ENCODE measurements around the gene GABRB2.

GABRB2 gene

DNA sequence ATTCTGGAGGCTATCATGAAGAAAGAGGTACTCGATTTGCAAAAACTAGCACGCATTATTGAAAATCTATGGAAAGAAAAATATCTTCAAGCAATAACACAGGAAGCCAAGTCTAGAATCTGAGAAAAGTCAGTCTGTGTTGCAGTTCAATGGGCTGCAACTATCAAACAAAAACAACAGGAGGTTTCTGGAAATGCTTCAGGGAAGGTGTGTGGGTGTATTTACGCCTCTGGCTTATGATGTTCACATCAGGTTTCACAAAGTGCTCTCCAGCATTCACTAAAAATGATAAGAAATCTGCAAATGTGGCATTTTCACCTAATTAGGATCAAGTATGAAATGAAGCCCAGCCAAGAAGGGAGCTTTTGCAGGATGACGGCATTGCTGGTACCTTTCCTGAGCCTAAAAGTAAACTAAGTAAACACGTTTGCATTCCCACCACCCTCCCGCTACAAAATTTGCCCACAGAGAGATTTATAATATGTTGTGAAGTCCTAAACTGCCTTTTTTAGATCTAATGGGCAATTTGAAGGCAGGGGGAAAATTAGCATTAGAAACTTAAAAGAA is 146.4 kb downstream of the GABRB2 start:
- in situ Hi-C loops (cut with HindIII; ENCODE audit: low pct_ligation_motif_present, low sequenced_read_pairs) = no loop called here
- Histone ChIP-seq H3K27me3 (replicated peaks) (no peaks in the 10 kb centered on the region), H3K36me3 (replicated peaks) (no peaks in the 10 kb centered on the region), H3K4me3 (ENCODE audit: low read depth, low read length) (no peak overlapping the region), H3K27ac (no peak overlapping the region)
- no peak for DNase-seq
- TF ChIP-seq, protein P1, sequence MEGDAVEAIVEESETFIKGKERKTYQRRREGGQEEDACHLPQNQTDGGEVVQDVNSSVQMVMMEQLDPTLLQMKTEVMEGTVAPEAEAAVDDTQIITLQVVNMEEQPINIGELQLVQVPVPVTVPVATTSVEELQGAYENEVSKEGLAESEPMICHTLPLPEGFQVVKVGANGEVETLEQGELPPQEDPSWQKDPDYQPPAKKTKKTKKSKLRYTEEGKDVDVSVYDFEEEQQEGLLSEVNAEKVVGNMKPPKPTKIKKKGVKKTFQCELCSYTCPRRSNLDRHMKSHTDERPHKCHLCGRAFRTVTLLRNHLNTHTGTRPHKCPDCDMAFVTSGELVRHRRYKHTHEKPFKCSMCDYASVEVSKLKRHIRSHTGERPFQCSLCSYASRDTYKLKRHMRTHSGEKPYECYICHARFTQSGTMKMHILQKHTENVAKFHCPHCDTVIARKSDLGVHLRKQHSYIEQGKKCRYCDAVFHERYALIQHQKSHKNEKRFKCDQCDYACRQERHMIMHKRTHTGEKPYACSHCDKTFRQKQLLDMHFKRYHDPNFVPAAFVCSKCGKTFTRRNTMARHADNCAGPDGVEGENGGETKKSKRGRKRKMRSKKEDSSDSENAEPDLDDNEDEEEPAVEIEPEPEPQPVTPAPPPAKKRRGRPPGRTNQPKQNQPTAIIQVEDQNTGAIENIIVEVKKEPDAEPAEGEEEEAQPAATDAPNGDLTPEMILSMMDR (IDR thresholded peaks at IDR 0.05; ENCODE audit: low read depth, low read length, missing control alignments) = no peak

DNA sequence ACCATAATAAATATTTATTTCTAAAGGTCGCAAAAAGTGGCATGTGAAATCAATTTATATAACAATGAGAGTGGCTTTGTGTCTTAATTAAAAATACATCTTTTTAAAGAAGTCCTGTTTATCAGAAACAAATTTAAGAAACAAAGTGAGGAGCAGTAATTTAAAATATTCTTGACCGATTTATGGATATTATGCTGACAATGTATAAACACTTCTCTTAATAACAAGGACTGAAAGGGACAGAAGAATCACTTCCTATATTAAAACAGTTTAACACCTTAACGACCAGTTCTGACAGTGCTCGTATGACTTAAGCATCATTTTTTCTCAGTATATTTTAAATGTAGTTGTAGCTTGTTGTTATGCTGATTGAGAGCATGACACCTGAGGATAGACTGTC is 149.1 kb downstream of the GABRB2 start:
- Histone ChIP-seq H3K27me3 (replicated peaks) (no peaks in the 10 kb centered on the region), H3K36me3 (replicated peaks) (no peaks in the 10 kb centered on the region), H3K4me3 (ENCODE audit: low read depth, low read length) (no peak overlapping the region), H3K27ac (no peak overlapping the region)
- in situ Hi-C loops (cut with HindIII; ENCODE audit: low pct_ligation_motif_present, low sequenced_read_pairs) = no loop called here
- DNase-seq = no peak
- TF ChIP-seq, protein P1 (IDR thresholded peaks at IDR 0.05; ENCODE audit: low read depth, low read length, missing control alignments) = no peak

DNA sequence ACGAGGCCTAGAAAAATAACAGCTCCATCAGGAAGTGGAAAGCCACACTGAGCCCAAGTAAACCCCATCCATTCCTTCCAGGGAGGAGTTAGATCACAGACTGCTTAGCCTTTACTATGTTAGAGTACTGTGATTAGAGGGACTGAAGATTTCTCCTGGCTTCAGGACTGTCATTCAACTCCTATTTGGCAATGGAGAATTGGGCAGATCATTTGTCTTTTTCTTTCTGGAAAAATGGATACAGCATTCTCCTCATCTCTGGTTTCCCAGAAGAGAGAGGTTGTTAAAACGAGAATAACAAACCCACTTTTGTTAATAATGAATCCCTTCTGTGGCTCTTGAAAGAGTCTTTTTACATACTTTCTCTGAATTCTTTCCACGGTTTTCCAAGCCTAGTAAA is 150.4 kb downstream of the GABRB2 start:
- in situ Hi-C loops (cut with HindIII; ENCODE audit: low pct_ligation_motif_present, low sequenced_read_pairs) = no loop called here

DNA sequence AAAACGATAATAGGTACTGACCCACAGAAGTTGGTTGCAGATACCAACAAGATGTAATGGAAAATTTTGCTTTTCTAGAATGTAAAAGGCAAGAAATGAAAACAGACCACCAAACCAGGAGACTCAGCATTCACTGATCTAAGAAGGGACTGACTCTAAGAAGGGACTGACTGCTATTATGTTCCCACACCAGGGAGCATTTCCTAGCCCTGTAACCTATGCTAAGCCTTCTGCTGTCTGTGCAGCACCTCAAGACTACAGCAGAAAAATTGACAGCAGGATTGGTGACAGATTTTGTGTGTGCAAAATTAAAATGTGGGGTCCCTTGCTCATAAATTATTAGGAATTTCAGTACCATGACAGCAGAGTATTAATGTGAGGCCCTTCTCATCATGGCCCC is 154.8 kb downstream of the GABRB2 start:
- TF ChIP-seq, protein P1 (IDR thresholded peaks at IDR 0.05; ENCODE audit: low read depth, low read length, missing control alignments) = no peak
- H3K4me3 ChIP-seq (ENCODE audit: low read depth, low read length) = no peak overlapping the region
- H3K27me3 ChIP-seq (replicated peaks) = no peaks in the 10 kb centered on the region
- H3K36me3 ChIP-seq (replicated peaks) = no peaks in the 10 kb centered on the region
- in situ Hi-C loops (cut with HindIII; ENCODE audit: low pct_ligation_motif_present, low sequenced_read_pairs) = no loop called here
- H3K27ac ChIP-seq = no peak overlapping the region
- DNase-seq = no peak

More for the DNA sequence above, 150.4 kb downstream of the GABRB2 start:
- Histone ChIP-seq H3K36me3 (replicated peaks) (no peaks in the 10 kb centered on the region), H3K27me3 (replicated peaks) (no peaks in the 10 kb centered on the region), H3K4me3 (ENCODE audit: low read depth, low read length) (no peak overlapping the region), H3K27ac (no peak overlapping the region)
- TF ChIP-seq, protein P1 (IDR thresholded peaks at IDR 0.05; ENCODE audit: low read depth, low read length, missing control alignments) = no peak
- no peak for DNase-seq

DNA sequence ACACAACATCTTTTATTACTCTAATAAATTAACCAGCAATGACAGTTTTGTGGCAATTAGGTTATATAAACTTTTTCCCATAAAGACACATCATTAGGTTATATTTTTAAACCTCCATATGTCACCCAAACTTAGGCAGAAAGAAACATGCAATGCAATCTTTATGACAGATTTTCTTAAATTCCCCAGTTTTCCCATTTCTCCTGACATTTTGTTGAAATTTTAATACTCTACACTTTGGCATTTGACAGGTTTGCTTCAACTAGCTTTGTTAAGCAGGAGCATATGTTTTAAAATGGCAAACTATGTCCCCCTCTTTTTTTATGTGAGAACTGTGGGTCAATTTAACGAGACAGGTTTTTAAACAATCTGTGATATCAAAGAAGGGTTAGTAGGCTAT is 155.5 kb downstream of the GABRB2 start:
- Histone ChIP-seq H3K27ac (no peak overlapping the region), H3K36me3 (replicated peaks) (no peaks in the 10 kb centered on the region), H3K4me3 (ENCODE audit: low read depth, low read length) (no peak overlapping the region), H3K27me3 (replicated peaks) (no peaks in the 10 kb centered on the region)
- no peak for DNase-seq
- in situ Hi-C loops (cut with HindIII; ENCODE audit: low pct_ligation_motif_present, low sequenced_read_pairs) = no loop called here
- TF ChIP-seq, protein P1 (IDR thresholded peaks at IDR 0.05; ENCODE audit: low read depth, low read length, missing control alignments) = no peak

DNA sequence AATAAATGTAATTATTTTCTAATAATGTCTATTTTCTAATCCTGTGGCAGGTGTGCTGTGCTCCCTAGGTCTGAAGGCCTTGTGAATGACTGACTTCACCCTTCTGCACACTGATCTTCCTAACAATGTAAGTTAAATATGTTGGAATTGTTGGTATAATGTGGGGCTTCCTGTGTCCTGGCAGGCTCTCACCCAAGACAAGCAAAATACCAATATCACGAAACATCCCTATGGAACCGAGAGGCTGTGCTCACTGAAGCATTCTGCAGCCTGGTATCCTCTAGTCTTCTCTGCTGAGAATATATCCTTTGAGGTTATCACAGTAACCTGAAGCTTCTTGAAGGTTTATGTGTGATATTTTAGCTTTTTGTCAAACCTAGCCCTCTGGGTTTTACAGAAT is 159.4 kb downstream of the GABRB2 start:
- Histone ChIP-seq H3K36me3 (replicated peaks) (no peaks in the 10 kb centered on the region), H3K4me3 (ENCODE audit: low read depth, low read length) (no peak overlapping the region), H3K27me3 (replicated peaks) (no peaks in the 10 kb centered on the region), H3K27ac (no peak overlapping the region)
- in situ Hi-C loops (cut with HindIII; ENCODE audit: low pct_ligation_motif_present, low sequenced_read_pairs) = no loop called here
- DNase-seq = no peak
- TF ChIP-seq, protein P1 (IDR thresholded peaks at IDR 0.05; ENCODE audit: low read depth, low read length, missing control alignments) = no peak
